GM23338 (cell line): ENCODE measurements around the gene ARL13B. TPM values are rescaled to one million over a fixed set of nuclear protein-coding genes. Genes with fewer than 3 reads are reported as not detected.

ENCODE experiments used
- ATAC-seq: fragments of 200-7000 bp; cut with Tn5 transposase; 3 replicates; pipeline ENCODE4 v1.9.1; 2020
- DNase-seq: peaks from one replicate; pipeline ENCODE4 v3.0.0-alpha.2; 2015; ENCODE audit warnings: low spot score
- H2AFZ ChIP-seq: fragments of 200-600 bp; sonication (generic); 2 replicates; pipeline ENCODE4 v1.8.0; 2016; ENCODE audit warnings: antibody characterized with exemption, mild to moderate bottlenecking, moderate library complexity
- H3F3A ChIP-seq: fragments of 200-600 bp; sonication (generic); replicated peaks from 2 replicates; pipeline ENCODE4 v1.8.0; 2017; ENCODE audit warnings: antibody characterized with exemption, mixed run types, low read depth
- H3K27ac ChIP-seq: fragments of 200-600 bp; sonication (generic); 2 replicates; pipeline ENCODE4 v1.6.1; 2016; ENCODE audit warnings: low read depth
- H3K27me3 ChIP-seq: fragments of 200-600 bp; sonication (generic); 2 replicates; pipeline ENCODE4 v1.8.0; 2016; ENCODE audit warnings: mild to moderate bottlenecking, mixed run types, moderate library complexity; ENCODE audit not compliant: insufficient read depth
- H3K36me3 ChIP-seq: fragments of 200-600 bp; sonication (generic); 2 replicates; pipeline ENCODE4 v1.8.0; 2016; ENCODE audit warnings: mild to moderate bottlenecking; ENCODE audit not compliant: insufficient read depth
- H3K4me1 ChIP-seq: fragments of 200-600 bp; sonication (generic); 2 replicates; pipeline ENCODE4 v1.8.0; 2016; ENCODE audit warnings: mild to moderate bottlenecking, moderate library complexity; ENCODE audit not compliant: insufficient read depth
- H3K4me2 ChIP-seq: fragments of 200-600 bp; sonication (generic); 2 replicates; pipeline ENCODE4 v1.7.1; 2017; ENCODE audit warnings: mixed run types
- H3K4me3 ChIP-seq: fragments of 200-600 bp; sonication (generic); 2 replicates; pipeline ENCODE4 v1.6.1; 2016; ENCODE audit warnings: mixed run types
- H3K79me2 ChIP-seq: fragments of 200-600 bp; sonication (generic); replicated peaks from 2 replicates; pipeline ENCODE4 v1.8.0; 2017; ENCODE audit warnings: mild to moderate bottlenecking; ENCODE audit not compliant: insufficient read depth
- H3K9me2 ChIP-seq: fragments of 200-600 bp; sonication (generic); 2 replicates; pipeline ENCODE4 v1.8.0; 2017; ENCODE audit not compliant: insufficient read depth
- H4K20me1 ChIP-seq: fragments of 200-600 bp; sonication (generic); replicated peaks from 2 replicates; pipeline ENCODE4 v1.8.0; 2017; ENCODE audit warnings: mild to moderate bottlenecking; ENCODE audit not compliant: insufficient read depth
- H3K27ac Mint-ChIP-seq: 2 replicates; pipeline ENCODE4 v1.8.0; 2020; ENCODE audit warnings: inconsistent platforms, mild to moderate bottlenecking, moderate library complexity, mixed read lengths
- H3K27me3 Mint-ChIP-seq: 3 replicates; pipeline ENCODE4 v1.8.0; 2022; ENCODE audit warnings: low read depth, mild to moderate bottlenecking, moderate library complexity, mixed read lengths, inconsistent platforms; ENCODE audit not compliant: insufficient read depth, poor library complexity
- H3K36me3 Mint-ChIP-seq: 3 replicates; pipeline ENCODE4 v1.8.0; 2021; ENCODE audit warnings: low read depth, mild to moderate bottlenecking, inconsistent platforms, moderate library complexity, mixed read lengths
- H3K4me1 Mint-ChIP-seq: 3 replicates; pipeline ENCODE4 v1.8.0; 2020; ENCODE audit warnings: mild to moderate bottlenecking, inconsistent platforms, mixed read lengths
- H3K4me3 Mint-ChIP-seq: 3 replicates; pipeline ENCODE4 v1.8.0; 2021; ENCODE audit warnings: moderate library complexity, mild to moderate bottlenecking, inconsistent platforms, mixed read lengths
- H3K9me3 Mint-ChIP-seq: 3 replicates; pipeline ENCODE4 v1.8.0; 2020; ENCODE audit warnings: moderate library complexity, mild to moderate bottlenecking, inconsistent platforms, mixed read lengths
- CREB1 ChIP-seq: fragments of 250-450 bp; sonication (Bioruptor Pico); IDR thresholded peaks from 2 replicates; pipeline ENCODE4 v1.5.0; 2020; ENCODE audit warnings: low read depth, mild to moderate bottlenecking, moderate library complexity
- CTCF ChIP-seq, 2 experiments: fragments of 200-600 bp in 1 of 2; sonication (generic) in 1 of 2; conservative IDR thresholded peaks; 2 replicates each; pipeline versions ENCODE4 v1.5.1 to v1.6.1; 2016 to 2017; ENCODE audit warnings: antibody characterized with exemption in 2 of 2, low read depth in 2 of 2, mild to moderate bottlenecking in 2 of 2, moderate library complexity in 1 of 2
- ETS1 ChIP-seq: IDR thresholded peaks from 2 replicates; pipeline ENCODE4 v1.6.1; 2016; ENCODE audit warnings: antibody characterized with exemption
- EZH2 ChIP-seq: fragments of 200-600 bp; sonication (generic); IDR thresholded peaks from one replicate; pipeline ENCODE4 v1.8.0; 2017; ENCODE audit warnings: antibody characterized with exemption, mild to moderate bottlenecking, low read depth; ENCODE audit not compliant: unreplicated experiment
- EZH2phosphoT487 ChIP-seq: fragments of 200-600 bp; sonication (generic); IDR thresholded peaks from one replicate; pipeline ENCODE4 v1.8.1; 2018; ENCODE audit warnings: antibody characterized with exemption; ENCODE audit not compliant: unreplicated experiment
- JUNB ChIP-seq: IDR thresholded peaks from one replicate; pipeline ENCODE4 v1.6.1; 2016; ENCODE audit warnings: antibody characterized with exemption; ENCODE audit not compliant: unreplicated experiment
- NANOG ChIP-seq: IDR thresholded peaks from 2 replicates; pipeline ENCODE4 v1.6.1; 2016; ENCODE audit warnings: antibody characterized with exemption, borderline replicate concordance
- POLR2AphosphoS5 ChIP-seq: IDR thresholded peaks from 2 replicates; pipeline ENCODE4 v1.6.1; 2016; ENCODE audit warnings: antibody characterized with exemption, low read depth
- REST ChIP-seq: IDR thresholded peaks from one replicate; pipeline ENCODE4 v1.6.1; 2018; ENCODE audit warnings: antibody characterized with exemption; ENCODE audit not compliant: unreplicated experiment
- STAT1 ChIP-seq: IDR thresholded peaks from one replicate; pipeline ENCODE4 v1.6.1; 2016; ENCODE audit warnings: antibody characterized with exemption; ENCODE audit not compliant: unreplicated experiment
- ZNF114 ChIP-seq: fragments of 250-450 bp; sonication (Bioruptor Pico); IDR thresholded peaks from 2 replicates; pipeline ENCODE4 v1.5.0; 2020; ENCODE audit warnings: mild to moderate bottlenecking, moderate library complexity
- ZNF331 ChIP-seq: fragments of 250-450 bp; sonication (Bioruptor Pico); IDR thresholded peaks from 2 replicates; pipeline ENCODE4 v1.5.0; 2020; ENCODE audit warnings: low read depth, mild to moderate bottlenecking, moderate library complexity
- polyA plus RNA-seq: library from polyadenylated mRNA; unstranded; fragments of >200 nt; fragmentation: Nextera tagmentation; extraction: Ambion mirVana; gene quantifications from 2 replicates; pipeline ENCODE4 v1.2.1, GENCODE V29; 2016
- total RNA-seq: library from RNA; depleted of rRNA; stranded (reverse); fragments of >200 nt; shearing (Covaris generic); gene quantifications from 2 replicates; pipeline ENCODE4 v1.2.3, GENCODE V29; 2014

The ARL13B gene
- total and polyA plus RNA-seq, 2 experiments from 2014 or later = 7.9 to 17.1 TPM

GRCh38 chr3:94019659-94020058, 39.7 kb downstream of the ARL13B start (continued):
- TF ChIP-seq REST (no peak), STAT1 (no peak), ZNF331 (no peak), ZNF114 (CRISPR knock-in tag) (no peak), JUNB (no peak), NANOG (no peak), CREB1 (CRISPR knock-in tag) (no peak), CTCF (conservative IDR thresholded peaks at IDR 0.05; ENCODE audit: low read depth in 2 of 2) (no peak), EZH2 (no peak), EZH2phosphoT487 (no peak)

GRCh38 chr3:94020293-94020692, 40.3 kb downstream of the ARL13B start:
- Mint-ChIP-seq H3K9me3 (no peaks in the 10 kb centered on the region), H3K27me3 (no peaks in the 10 kb centered on the region), H3K27ac (no peak overlapping the region), H3K4me1 (no peaks in the 10 kb centered on the region), H3K36me3 (no peaks in the 10 kb centered on the region), H3K4me3 (no peak overlapping the region)
- Histone ChIP-seq H2AFZ (no peak overlapping the region), H3K9me2 (no peaks in the 10 kb centered on the region), H4K20me1 (no peaks in the 10 kb centered on the region), H3K4me1 (no peaks in the 10 kb centered on the region), H3K4me3 (no peak overlapping the region), H3K36me3 (no peaks in the 10 kb centered on the region), H3K27me3 (no peaks in the 10 kb centered on the region), H3K4me2 (no peak overlapping the region), H3K79me2 (no peaks in the 10 kb centered on the region), H3F3A (no peaks in the 10 kb centered on the region), H3K27ac (no peak overlapping the region)
- no peak for TF ChIP-seq CREB1 (CRISPR knock-in tag)
- TF ChIP-seq EZH2phosphoT487 = no peak
- no peak for TF ChIP-seq CTCF (conservative IDR thresholded peaks at IDR 0.05; ENCODE audit: low read depth in 2 of 2)
- no peak for TF ChIP-seq ETS1
- TF ChIP-seq NANOG = no peak
- TF ChIP-seq ZNF114 (CRISPR knock-in tag) = no peak
- TF ChIP-seq REST = no peak
- TF ChIP-seq POLR2AphosphoS5 = no peak
- DNase-seq = no peak
- no peak for ATAC-seq
